Measurements from ENCODE around the gene ITPR2. TPM values are rescaled to one million over a fixed set of nuclear protein-coding genes. Genes with fewer than 3 reads are reported as not detected.
"Not testable (repeated sequence)": the region's sequence is repeated elsewhere in the genome, so short reads cannot be mapped to it uniquely, and the experiment has no call there.

Gene ITPR2
- total and polyA plus RNA-seq, 12 donors, result 5.1 to 144 (median 66.4) TPM

DNA sequence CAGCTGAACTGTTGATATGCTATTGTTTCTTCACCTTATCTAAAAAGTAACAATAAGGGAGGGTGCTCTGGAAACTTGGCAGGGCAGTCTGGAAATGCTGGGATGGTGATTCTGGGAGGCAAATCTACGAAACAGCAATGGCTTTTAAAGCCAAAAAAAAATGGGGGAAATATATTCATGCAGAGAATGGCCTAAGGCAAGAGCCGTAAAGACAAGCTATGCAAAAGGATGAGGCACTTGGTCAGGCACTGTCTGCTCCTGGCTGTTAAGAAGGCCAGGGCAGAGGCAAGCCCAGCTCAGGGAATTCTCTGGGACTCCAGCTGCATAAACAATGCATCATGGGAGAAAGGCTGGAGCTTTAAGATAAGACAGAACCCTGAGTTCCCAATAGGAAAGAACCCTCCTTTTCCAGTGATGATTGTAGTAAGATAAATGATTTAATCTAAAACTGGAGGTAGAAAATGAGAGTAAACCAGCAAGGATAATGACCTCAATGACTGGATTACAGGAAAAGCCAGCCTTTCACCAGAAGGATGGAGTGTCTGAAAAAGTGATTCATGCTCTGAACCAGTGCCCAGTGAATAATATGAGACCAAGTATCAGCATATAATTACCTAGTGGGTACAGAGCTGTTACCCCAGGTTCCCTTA lies 46.0 kb downstream of the ITPR2 start:
- DNase-seq, result peak in 4 of 7 donors; percentile 34 to 70 (median 61)
- H3K36me3 ChIP-seq (replicated peaks in 1 of 2), result no peaks in the 10 kb centered on the region
- intact Hi-C loops (cut with DNase I), result no loop called here

GRCh38 chr12:26786491-26786864 lies 46.5 kb downstream of the ITPR2 start:
- DNase-seq, result no peak
- Histone ChIP-seq H3K9me3 (replicated peaks in 1 of 3) (no peaks in the 10 kb centered on the region), H3K27me3 (no peaks in the 10 kb centered on the region), H3K4me1 (replicated peaks in 1 of 2) (peaks cover 7 to 44% of the 10 kb centered on the region in 2 donors), H3K27ac (peak overlapping the region in 4 of 5 donors; percentile 31 to 72 (median 42)), H3K36me3 (replicated peaks in 1 of 2) (no peaks in the 10 kb centered on the region), H3K4me3 (no peak overlapping the region)
- TF ChIP-seq, protein P1, sequence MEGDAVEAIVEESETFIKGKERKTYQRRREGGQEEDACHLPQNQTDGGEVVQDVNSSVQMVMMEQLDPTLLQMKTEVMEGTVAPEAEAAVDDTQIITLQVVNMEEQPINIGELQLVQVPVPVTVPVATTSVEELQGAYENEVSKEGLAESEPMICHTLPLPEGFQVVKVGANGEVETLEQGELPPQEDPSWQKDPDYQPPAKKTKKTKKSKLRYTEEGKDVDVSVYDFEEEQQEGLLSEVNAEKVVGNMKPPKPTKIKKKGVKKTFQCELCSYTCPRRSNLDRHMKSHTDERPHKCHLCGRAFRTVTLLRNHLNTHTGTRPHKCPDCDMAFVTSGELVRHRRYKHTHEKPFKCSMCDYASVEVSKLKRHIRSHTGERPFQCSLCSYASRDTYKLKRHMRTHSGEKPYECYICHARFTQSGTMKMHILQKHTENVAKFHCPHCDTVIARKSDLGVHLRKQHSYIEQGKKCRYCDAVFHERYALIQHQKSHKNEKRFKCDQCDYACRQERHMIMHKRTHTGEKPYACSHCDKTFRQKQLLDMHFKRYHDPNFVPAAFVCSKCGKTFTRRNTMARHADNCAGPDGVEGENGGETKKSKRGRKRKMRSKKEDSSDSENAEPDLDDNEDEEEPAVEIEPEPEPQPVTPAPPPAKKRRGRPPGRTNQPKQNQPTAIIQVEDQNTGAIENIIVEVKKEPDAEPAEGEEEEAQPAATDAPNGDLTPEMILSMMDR (IDR thresholded peaks at IDR 0.05), result no peak
- no peak for TF ChIP-seq POLR2A (IDR thresholded peaks at IDR 0.05)
- 93 to 96% (median 94%) methylated on average over 3 of the region's 3 CpGs for WGBS, 4 donors
- intact Hi-C loops (cut with DNase I), result no loop called here

More for the DNA sequence above, 46.0 kb downstream of the ITPR2 start:
- H3K27me3 ChIP-seq, result no peaks in the 10 kb centered on the region
- H3K4me3 ChIP-seq, result no peak overlapping the region
- peak overlapping the region; percentile 31 to 72 (median 41) for H3K27ac ChIP-seq
- WGBS, 4 donors, result 48 to 65% (median 57%) methylated on average over 2 of the region's 2 CpGs
- peaks cover 7 to 49% of the 10 kb centered on the region in 2 donors for H3K4me1 ChIP-seq (replicated peaks in 1 of 2)
- H3K9me3 ChIP-seq (replicated peaks in 1 of 3), result no peaks in the 10 kb centered on the region
- no peak for TF ChIP-seq POLR2A (IDR thresholded peaks at IDR 0.05)
- TF ChIP-seq, protein P1 (IDR thresholded peaks at IDR 0.05), result no peak

- H3K27ac ChIP-seq, result peak overlapping the region in 1 of 5 donors; percentile 5
- DNase-seq; H3K4me3 ChIP-seq; H3K27me3 ChIP-seq; H3K9me3 ChIP-seq (replicated peaks in 1 of 3); intact Hi-C loops (cut with DNase I); H3K36me3 ChIP-seq (replicated peaks in 1 of 2): not testable (repeated sequence)
- H3K4me1 ChIP-seq (replicated peaks in 1 of 2), result peaks cover 7 to 27% of the 10 kb centered on the region in 2 donors
- 50 to 94% (median 86%) methylated on average over 2 to 3 of the region's 3 CpGs for WGBS, 4 donors
Measured at GRCh38 chr12:26783816-26784379, 49.1 kb downstream of the ITPR2 start.

GRCh38 chr12:26783131-26783526 lies 49.9 kb downstream of the ITPR2 start:
- Histone ChIP-seq H3K9me3 (replicated peaks in 1 of 3) (no peaks in the 10 kb centered on the region), H3K36me3 (replicated peaks in 1 of 2) (no peaks in the 10 kb centered on the region), H3K27ac (no peak overlapping the region), H3K27me3 (no peaks in the 10 kb centered on the region), H3K4me3 (no peak overlapping the region), H3K4me1 (replicated peaks in 1 of 2) (peaks cover 7 to 22% of the 10 kb centered on the region in 2 donors)
- intact Hi-C loops (cut with DNase I), result no loop called here
- WGBS, 4 donors, result 88 to 94% (median 91%) methylated on average over 1 of the region's 1 CpG
- DNase-seq, result peak in 1 of 7 donors; percentile 34
- TF ChIP-seq POLR2A (IDR thresholded peaks at IDR 0.05), result no peak
- TF ChIP-seq, protein P1 (IDR thresholded peaks at IDR 0.05), result no peak

All from adrenal gland (tissue), 12 donors.